H1 (cell line): ENCODE results near the gene GALNT7. TPM values are rescaled to one million over a fixed set of nuclear protein-coding genes. Genes with fewer than 3 reads are reported as not detected.

Experiments
- CTCF ChIA-PET: fragments of 300-600 bp; sonication (Branson Sonifier 250); formaldehyde crosslinking; loops from one replicate; lab custom pipeline; 2021; ENCODE audit not compliant: partially characterized antibody; lab: Charles Lee
- POLR2A ChIA-PET: fragments of 300-600 bp; sonication (Branson Sonifier 250); formaldehyde crosslinking; loops from one replicate; lab custom pipeline; 2021; ENCODE audit warnings: inconsistent platforms; ENCODE audit not compliant: partially characterized antibody; lab: Charles Lee
- DNase-seq, 2 experiments: peaks; one replicate each; pipeline versions ENCODE4 v3.0.0 to v3.0.0-alpha.2; 2010 to 2022; ENCODE audit warnings: low spot score in 2 of 2, low read depth in 1 of 2, mixed read lengths in 1 of 2
- FAIRE-seq: peaks from 2 replicates; lab custom pipeline; 2011; peaks lifted over from hg19 to GRCh38; lab: Jason Lieb, UNC
- H2AFZ ChIP-seq: 2 replicates; pipeline ENCODE4 v1.8.1; 2012; ENCODE audit warnings: low read length, inconsistent platforms
- H2AK5ac ChIP-seq: 2 replicates; pipeline ENCODE4 v1.6.1; 2013; ENCODE audit warnings: low read depth, low read length
- H2BK120ac ChIP-seq: replicated peaks from 2 replicates; pipeline ENCODE3; 2013; ENCODE audit warnings: low read depth, low read length, inconsistent platforms
- H2BK12ac ChIP-seq: 2 replicates; pipeline ENCODE4 v1.6.1; 2013; ENCODE audit warnings: low read depth, low read length
- H2BK15ac ChIP-seq: 2 replicates; pipeline ENCODE4 v1.6.1; 2013; ENCODE audit warnings: low read length
- H2BK20ac ChIP-seq: 2 replicates; pipeline ENCODE4 v1.6.1; 2013; ENCODE audit warnings: low read length
- H2BK5ac ChIP-seq: 2 replicates; pipeline ENCODE4 v1.6.1; 2013; ENCODE audit warnings: low read depth, low read length
- H3K14ac ChIP-seq: 2 replicates; pipeline ENCODE4 v1.6.1; 2013; ENCODE audit warnings: inconsistent platforms; ENCODE audit not compliant: insufficient read length
- H3K18ac ChIP-seq: 2 replicates; pipeline ENCODE4 v1.6.1; 2013; ENCODE audit warnings: low read length; ENCODE audit errors: extremely low read depth
- H3K23ac ChIP-seq: 2 replicates; pipeline ENCODE4 v1.6.1; 2013; ENCODE audit warnings: inconsistent platforms; ENCODE audit not compliant: insufficient read length
- H3K23me2 ChIP-seq: 2 replicates; pipeline ENCODE4 v1.6.1; 2013; ENCODE audit warnings: low read depth, low read length
- H3K27ac ChIP-seq: 2 replicates; pipeline ENCODE4 v1.6.1; 2011; ENCODE audit warnings: low read depth, low read length, inconsistent platforms
- H3K27me3 ChIP-seq, 4 experiments: replicated peaks in 1 of 4; 1 replicate in 1 of 4; 2 replicates in 3 of 4; pipeline versions ENCODE4 v1.6.1 to v1.8.1; 2011 to 2013; ENCODE audit warnings: low read length in 3 of 4, mild to moderate bottlenecking in 3 of 4, inconsistent platforms in 2 of 4, mixed read lengths in 2 of 4, moderate library complexity in 1 of 4; ENCODE audit not compliant: control insufficient read depth in 3 of 4, insufficient read depth in 3 of 4; ENCODE audit errors: extremely low read depth in 1 of 4
- H3K36me3 ChIP-seq, 4 experiments: 2 replicates each; pipeline versions ENCODE4 v1.6.1 to v1.8.1; 2011 to 2013; ENCODE audit warnings: mild to moderate bottlenecking in 4 of 4, low read length in 3 of 4, moderate library complexity in 2 of 4, control low read depth in 1 of 4, inconsistent platforms in 1 of 4; ENCODE audit not compliant: insufficient read depth in 4 of 4, control insufficient read depth in 2 of 4
- H3K4ac ChIP-seq: replicated peaks from 2 replicates; pipeline ENCODE3; 2013; ENCODE audit warnings: low read length, low read depth, mixed read lengths, inconsistent platforms; ENCODE audit not compliant: insufficient read length
- H3K4me1 ChIP-seq, 4 experiments: replicated peaks in 1 of 4; 1 replicate in 1 of 4; 2 replicates in 3 of 4; pipeline versions ENCODE4 v1.6.1 to v1.8.1; 2011 to 2013; ENCODE audit warnings: low read length in 3 of 4, inconsistent platforms in 2 of 4, mixed read lengths in 1 of 4; ENCODE audit not compliant: insufficient read depth in 4 of 4, control insufficient read depth in 3 of 4
- H3K4me2 ChIP-seq, 2 experiments: 2 replicates each; pipeline versions ENCODE4 v1.6.1 to v1.8.1; 2011 to 2013; ENCODE audit warnings: low read depth in 2 of 2, low read length in 2 of 2, control low read depth in 1 of 2, inconsistent platforms in 1 of 2, mild to moderate bottlenecking in 1 of 2; ENCODE audit not compliant: insufficient read depth in 1 of 2
- H3K4me3 ChIP-seq, 4 experiments: fragments of 200-600, 300-600 bp in 1 of 4; sonication (generic), shearing (Covaris generic), sonication (Bioruptor Twin) in 1 of 4; 2 replicates each; pipeline versions ENCODE4 v1.5.1 to v1.8.1; 2011 to 2016; ENCODE audit warnings: low read length in 4 of 4, low read depth in 3 of 4, control low read depth in 2 of 4, inconsistent platforms in 2 of 4, mild to moderate bottlenecking in 2 of 4, mixed read lengths in 1 of 4, moderate library complexity in 1 of 4; ENCODE audit not compliant: insufficient read depth in 2 of 4; ENCODE audit errors: extremely low read depth in 1 of 4
- H3K56ac ChIP-seq: replicated peaks from 2 replicates; pipeline ENCODE3; 2013; ENCODE audit warnings: low read depth, mild to moderate bottlenecking, mixed read lengths, low read length, inconsistent platforms; ENCODE audit not compliant: insufficient read length
- H3K79me1 ChIP-seq: 2 replicates; pipeline ENCODE4 v1.6.1; 2013; ENCODE audit warnings: low read depth, low read length, control low read depth
- H3K79me2 ChIP-seq, 2 experiments: 2 replicates each; pipeline versions ENCODE4 v1.6.1 to v1.8.1; 2012 to 2013; ENCODE audit warnings: low read length in 2 of 2, mild to moderate bottlenecking in 2 of 2, inconsistent platforms in 1 of 2; ENCODE audit not compliant: insufficient read depth in 2 of 2, control insufficient read depth in 1 of 2
- H3K9ac ChIP-seq, 4 experiments: replicated peaks in 1 of 4; 1 replicate in 1 of 4; 2 replicates in 3 of 4; pipeline versions ENCODE4 v1.6.1 to v1.8.1; 2011 to 2013; ENCODE audit warnings: low read depth in 3 of 4, low read length in 3 of 4, control low read depth in 2 of 4, mild to moderate bottlenecking in 2 of 4, moderate library complexity in 2 of 4, inconsistent platforms in 1 of 4; ENCODE audit errors: extremely low read depth in 1 of 4
- H3K9me3 ChIP-seq, 2 experiments: 2 replicates each; pipeline versions ENCODE4 v1.6.1 to v1.8.1; 2012 to 2013; ENCODE audit warnings: mild to moderate bottlenecking in 2 of 2, moderate library complexity in 2 of 2, control low read depth in 1 of 2, inconsistent platforms in 1 of 2, low read depth in 1 of 2, low read length in 1 of 2, mixed read lengths in 1 of 2; ENCODE audit not compliant: insufficient read depth in 2 of 2
- H4K20me1 ChIP-seq, 2 experiments: replicated peaks in 1 of 2; 2 replicates each; pipeline versions ENCODE3 to v1.8.1; 2011 to 2013; ENCODE audit warnings: inconsistent platforms in 2 of 2, low read length in 2 of 2, mild to moderate bottlenecking in 1 of 2; ENCODE audit not compliant: insufficient read depth in 2 of 2, control insufficient read depth in 1 of 2
- H4K5ac ChIP-seq: 2 replicates; pipeline ENCODE4 v1.6.1; 2013; ENCODE audit warnings: low read length, low read depth, mixed read lengths, inconsistent platforms; ENCODE audit not compliant: insufficient read length
- H4K8ac ChIP-seq: 2 replicates; pipeline ENCODE4 v1.8.0; 2013; ENCODE audit warnings: mild to moderate bottlenecking, moderate library complexity, low read length, inconsistent platforms; ENCODE audit not compliant: insufficient read depth; ENCODE audit errors: extremely low read depth
- H4K91ac ChIP-seq: replicated peaks from 2 replicates; pipeline ENCODE3; 2013; ENCODE audit warnings: low read length, mixed read lengths, inconsistent platforms; ENCODE audit not compliant: insufficient read length
- BACH1 ChIP-seq: IDR thresholded peaks from 2 replicates; pipeline ENCODE4 v1.6.1; 2012; ENCODE audit warnings: low read length, improper control_type of control experiment
- EP300 ChIP-seq, 2 experiments: IDR thresholded peaks; 1 replicate in 1 of 2; 2 replicates in 1 of 2; pipeline ENCODE4 v1.6.1; 2011 to 2012; ENCODE audit warnings: low read depth in 2 of 2, low read length in 2 of 2, mild to moderate bottlenecking in 2 of 2, borderline replicate concordance in 1 of 2, inconsistent platforms in 1 of 2, moderate library complexity in 1 of 2
- HDAC2 ChIP-seq, 2 experiments: fragments of 300-600 bp in 1 of 2; sonication (generic) in 1 of 2; IDR thresholded peaks; 2 replicates each; pipeline ENCODE4 v1.6.1; 2011 to 2012; ENCODE audit warnings: low read depth in 2 of 2, low read length in 2 of 2, mild to moderate bottlenecking in 2 of 2, moderate library complexity in 2 of 2, borderline replicate concordance in 1 of 2, inconsistent platforms in 1 of 2
- JUND ChIP-seq: IDR thresholded peaks from 2 replicates; pipeline ENCODE4 v1.6.1; 2011; ENCODE audit warnings: mild to moderate bottlenecking, improper control_type of control experiment, low read length
- MAFK ChIP-seq: IDR thresholded peaks from 2 replicates; pipeline ENCODE4 v1.6.1; 2012; ENCODE audit warnings: low read depth, mild to moderate bottlenecking, improper control_type of control experiment, low read length
- NANOG ChIP-seq: IDR thresholded peaks from 2 replicates; pipeline ENCODE4 v1.6.1; 2011; ENCODE audit warnings: low read length, low read depth, mild to moderate bottlenecking, inconsistent platforms; ENCODE audit not compliant: insufficient read depth, poor library complexity, severe bottlenecking
- RAD21 ChIP-seq, 2 experiments: IDR thresholded peaks in 1 of 2; conservative IDR thresholded peaks in 1 of 2; 2 replicates each; pipeline ENCODE4 v1.6.1; 2011; ENCODE audit warnings: low read depth in 2 of 2, low read length in 2 of 2, improper control_type of control experiment in 1 of 2, inconsistent platforms in 1 of 2, mild to moderate bottlenecking in 1 of 2, moderate library complexity in 1 of 2
- RXRA ChIP-seq: IDR thresholded peaks from 2 replicates; pipeline ENCODE4 v1.6.1; 2011; ENCODE audit warnings: low read depth, mild to moderate bottlenecking, low read length, moderate library complexity; ENCODE audit not compliant: insufficient read depth
- SIN3A ChIP-seq, 2 experiments: IDR thresholded peaks in 1 of 2; conservative IDR thresholded peaks in 1 of 2; 2 replicates each; pipeline ENCODE4 v1.6.1; 2011 to 2012; ENCODE audit warnings: low read length in 2 of 2, improper control_type of control experiment in 1 of 2, low read depth in 1 of 2, mild to moderate bottlenecking in 1 of 2
- SIX5 ChIP-seq: IDR thresholded peaks from 2 replicates; pipeline ENCODE4 v1.6.1; 2011; ENCODE audit warnings: mild to moderate bottlenecking, low read depth, low read length
- SP2 ChIP-seq: IDR thresholded peaks from 2 replicates; pipeline ENCODE4 v1.6.1; 2012; ENCODE audit warnings: mild to moderate bottlenecking, low read length, inconsistent platforms
- SUZ12 ChIP-seq: fragments of 200-600 bp; sonication (generic); IDR thresholded peaks from 2 replicates; pipeline ENCODE4 v1.6.1; 2012; ENCODE audit warnings: mild to moderate bottlenecking, inconsistent platforms, low read length, moderate library complexity, mixed read lengths
- TAF7 ChIP-seq: optimal IDR thresholded peaks from 2 replicates; pipeline ENCODE3; 2011; ENCODE audit warnings: low read depth, mild to moderate bottlenecking, inconsistent platforms, low read length, moderate library complexity, borderline replicate concordance
- TEAD4 ChIP-seq: IDR thresholded peaks from 2 replicates; pipeline ENCODE4 v1.6.1; 2012; ENCODE audit warnings: low read depth, low read length, inconsistent platforms, mixed read lengths
- WGBS, 2 experiments: shearing (Covaris generic) in 1 of 2; methylation state at CpG; one replicate each; pipeline versions ENCODE4 v1.1.6 to v1.1.7; 2013 to 2015; ENCODE audit warnings: low lambda C conversion rate in 2 of 2, mixed read lengths in 2 of 2, inconsistent platforms in 1 of 2, low coverage in 1 of 2, missing lambda C conversion rate in 1 of 2; ENCODE audit not compliant: insufficient replicate concordance in 2 of 2, insufficient coverage in 1 of 2, insufficient read length in 1 of 2; ENCODE audit errors: extremely low coverage in 1 of 2, missing lambda C conversion rate in 1 of 2; 5-methylcytosine and 5-hydroxymethylcytosine counted together
- polyA plus RNA-seq, 7 experiments: library from polyadenylated mRNA; depleted of rRNA in 3 of 7; stranded (reverse) in 5 of 7; unstranded in 2 of 7; fragments of >200 nt in 5 of 7; fragments of 200-250 nt in 2 of 7; gene quantifications; 1 replicate in 5 of 7; 2 replicates in 1 of 7; 4 replicates in 1 of 7; pipeline versions ENCODE4 v1.2.1 to v1.2.3, GENCODE V29; 2011 to 2013; ENCODE audit warnings: missing spikeins in 2 of 7, mixed read lengths in 2 of 7
- total RNA-seq: library from RNA; stranded (reverse); fragmentation: NEBNext Ultra II Directional; extraction: Animal tissue kit (Norgen Biotek cat#: 25700); gene quantifications from 2 replicates; pipeline ENCODE4 v1.2.1, GENCODE V29; 2021

Gene GALNT7
- total and polyA plus RNA-seq, 2 of the 8 experiments (the other 6 are each of a cell fraction or from before 2014, with no cell fraction given), result 22.4 to 85.5 TPM

- no peaks in the 10 kb centered on the region for H4K20me1 ChIP-seq
- H3K9me3 ChIP-seq, result no peaks in the 10 kb centered on the region
- 86% methylated on average over 2 of the region's 2 CpGs; no CpG with 5 or more reads in 1 of the 2 experiments for WGBS, 2 experiments
- H2AK5ac ChIP-seq, result no peak overlapping the region
- no peak overlapping the region for H2BK15ac ChIP-seq
- H3K36me3 ChIP-seq, result no peaks in the 10 kb centered on the region
- no peaks in the 10 kb centered on the region for H3K23me2 ChIP-seq
- no peak overlapping the region for H2BK20ac ChIP-seq
- no peak overlapping the region for H3K27ac ChIP-seq
- H2BK12ac ChIP-seq, result no peak overlapping the region
- H3K4me1 ChIP-seq, result no peaks in the 10 kb centered on the region
- H2AFZ ChIP-seq, result no peak overlapping the region
- H3K18ac ChIP-seq, result no peak overlapping the region
- no peak overlapping the region for H4K8ac ChIP-seq
- no peak overlapping the region for H3K23ac ChIP-seq
- no peak for FAIRE-seq
- no peaks in the 10 kb centered on the region for H3K27me3 ChIP-seq
- H3K14ac ChIP-seq, result no peak overlapping the region
- H2BK5ac ChIP-seq, result no peak overlapping the region
- no peak overlapping the region for H4K5ac ChIP-seq
- no peak overlapping the region for H2BK120ac ChIP-seq
- H3K4me2 ChIP-seq, result no peak overlapping the region
- POLR2A ChIA-PET, result no interaction called here
- no peak overlapping the region for H3K4ac ChIP-seq
- H3K4me3 ChIP-seq, result no peak overlapping the region
- CTCF ChIA-PET, result interaction anchor here (0.7 kb wide), 1 partner anchor 43 kb away, joined by 3 read pairs; no protein-coding TSS in a partner anchor
- H4K91ac ChIP-seq, result no peak overlapping the region
- no peak overlapping the region for H3K56ac ChIP-seq
- no peak for DNase-seq
- no peak overlapping the region for H3K9ac ChIP-seq
- H3K79me1 ChIP-seq, result no peaks in the 10 kb centered on the region
- H3K79me2 ChIP-seq, result no peaks in the 10 kb centered on the region
- TF ChIP-seq SIX5, result no peak
- TF ChIP-seq RXRA, result no peak
- no peak for TF ChIP-seq SP2
- TF ChIP-seq SIN3A (conservative IDR thresholded peaks at IDR 0.05 in 1 of 2, IDR thresholded peaks at IDR 0.05 in 1 of 2; ENCODE audit: low read depth in 1 of 2, low read length in 2 of 2), result no peak
- TF ChIP-seq TEAD4, result no peak
- TF ChIP-seq TAF7, result no peak
- TF ChIP-seq NANOG, result no peak
- TF ChIP-seq MAFK, result no peak
- TF ChIP-seq BACH1, result no peak
- TF ChIP-seq JUND, result no peak
- TF ChIP-seq EP300 (IDR thresholded peaks at IDR 0.05; ENCODE audit: borderline replicate concordance in 1 of 2, low read depth in 2 of 2, low read length in 2 of 2), result no peak
- no peak for TF ChIP-seq SUZ12
- TF ChIP-seq RAD21 (IDR thresholded peaks at IDR 0.05 in 1 of 2, conservative IDR thresholded peaks at IDR 0.05 in 1 of 2; ENCODE audit: low read depth in 2 of 2, low read length in 2 of 2), result no peak
- no peak for TF ChIP-seq HDAC2 (IDR thresholded peaks at IDR 0.05; ENCODE audit: borderline replicate concordance in 1 of 2, low read depth in 2 of 2, low read length in 2 of 2)
These were observed 15.2 kb upstream of the GALNT7 start for GRCh38 chr4:173153445-173153844.
